Glutamatergic neuron (in vitro differentiated cells): ENCODE results near the gene HGD. TPM values are rescaled to one million over a fixed set of nuclear protein-coding genes. Genes with fewer than 3 reads are reported as not detected.

Experiments
- DNase-seq: peaks from one replicate; pipeline ENCODE4 v3.0.0; 2022
- H3K27ac Mint-ChIP-seq: one replicate; pipeline ENCODE4 v1.8.0; 2020; ENCODE audit warnings: mild to moderate bottlenecking, mixed read lengths, inconsistent platforms; ENCODE audit not compliant: unreplicated experiment
- H3K27me3 Mint-ChIP-seq: one replicate; pipeline ENCODE4 v1.8.0; 2020; ENCODE audit warnings: mild to moderate bottlenecking, moderate library complexity, mixed read lengths, inconsistent platforms; ENCODE audit not compliant: unreplicated experiment
- H3K36me3 Mint-ChIP-seq: one replicate; pipeline ENCODE4 v1.8.0; 2020; ENCODE audit warnings: mild to moderate bottlenecking, mixed read lengths, inconsistent platforms; ENCODE audit not compliant: unreplicated experiment
- H3K4me1 Mint-ChIP-seq: one replicate; pipeline ENCODE4 v1.8.0; 2020; ENCODE audit warnings: mild to moderate bottlenecking, low read depth, mixed read lengths, inconsistent platforms; ENCODE audit not compliant: unreplicated experiment
- H3K4me3 Mint-ChIP-seq: one replicate; pipeline ENCODE4 v1.8.0; 2020; ENCODE audit warnings: mild to moderate bottlenecking, mixed read lengths, inconsistent platforms; ENCODE audit not compliant: unreplicated experiment
- H3K9me3 Mint-ChIP-seq: one replicate; pipeline ENCODE4 v1.8.0; 2020; ENCODE audit warnings: mild to moderate bottlenecking, moderate library complexity, mixed read lengths, inconsistent platforms; ENCODE audit not compliant: unreplicated experiment
- total RNA-seq: library from RNA; stranded (reverse); fragmentation: NEBNext Ultra II Directional; extraction: Animal tissue kit (Norgen Biotek cat#: 25700); gene quantifications from one replicate; pipeline ENCODE4 v1.2.1, GENCODE V29; 2021; ENCODE audit not compliant: unreplicated experiment
- TF ChIP-seq, protein P1 (sequence below): fragments of 200-600 bp; sonication (generic); IDR thresholded peaks from one replicate; pipeline ENCODE4 v1.5.0; 2021; ENCODE audit not compliant: partially characterized antibody, unreplicated experiment

HGD gene
- total RNA-seq, 1 donor from 2014 or later = not detected

DNA sequence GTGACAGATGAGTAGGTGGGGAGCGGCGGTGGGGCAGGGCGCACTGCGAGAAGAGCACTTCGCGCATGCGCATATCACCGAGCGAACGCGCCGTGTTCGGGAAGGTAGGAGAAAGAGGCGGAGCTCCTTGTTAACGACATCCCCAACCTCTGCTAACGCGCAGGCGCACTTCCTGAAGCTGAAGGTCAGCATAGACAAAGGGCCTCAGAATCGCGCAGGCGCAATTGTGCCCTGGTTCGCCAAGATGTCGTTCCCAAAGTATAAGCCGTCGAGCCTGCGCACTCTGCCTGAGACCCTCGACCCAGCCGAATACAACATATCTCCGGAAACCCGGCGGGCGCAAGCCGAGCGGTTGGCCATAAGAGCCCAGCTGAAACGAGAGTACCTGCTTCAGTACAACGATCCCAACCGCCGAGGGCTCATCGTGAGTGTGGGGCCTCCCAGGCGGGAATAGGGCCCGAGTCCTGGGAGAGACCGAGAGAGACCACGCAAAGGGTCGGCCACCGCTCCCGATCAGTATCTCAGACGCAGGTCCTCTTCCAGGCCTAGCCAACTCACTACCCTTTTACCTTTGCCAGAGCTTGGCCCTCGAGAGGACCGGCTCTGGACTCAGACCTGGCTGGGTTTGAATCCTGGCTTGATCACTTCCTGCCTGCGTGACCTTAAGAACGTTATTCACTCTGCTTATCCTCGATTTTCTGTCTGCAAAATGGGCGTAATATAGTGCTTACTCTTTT is 85.8 kb downstream of the HGD start, which contains the start of gene NDUFB4:
TSS of gene NDUFB4 (plus strand) at position 221 of the 737 bp plus-strand sequence. CDS start at position 245, 24 bp downstream.
- TF ChIP-seq, protein P1, sequence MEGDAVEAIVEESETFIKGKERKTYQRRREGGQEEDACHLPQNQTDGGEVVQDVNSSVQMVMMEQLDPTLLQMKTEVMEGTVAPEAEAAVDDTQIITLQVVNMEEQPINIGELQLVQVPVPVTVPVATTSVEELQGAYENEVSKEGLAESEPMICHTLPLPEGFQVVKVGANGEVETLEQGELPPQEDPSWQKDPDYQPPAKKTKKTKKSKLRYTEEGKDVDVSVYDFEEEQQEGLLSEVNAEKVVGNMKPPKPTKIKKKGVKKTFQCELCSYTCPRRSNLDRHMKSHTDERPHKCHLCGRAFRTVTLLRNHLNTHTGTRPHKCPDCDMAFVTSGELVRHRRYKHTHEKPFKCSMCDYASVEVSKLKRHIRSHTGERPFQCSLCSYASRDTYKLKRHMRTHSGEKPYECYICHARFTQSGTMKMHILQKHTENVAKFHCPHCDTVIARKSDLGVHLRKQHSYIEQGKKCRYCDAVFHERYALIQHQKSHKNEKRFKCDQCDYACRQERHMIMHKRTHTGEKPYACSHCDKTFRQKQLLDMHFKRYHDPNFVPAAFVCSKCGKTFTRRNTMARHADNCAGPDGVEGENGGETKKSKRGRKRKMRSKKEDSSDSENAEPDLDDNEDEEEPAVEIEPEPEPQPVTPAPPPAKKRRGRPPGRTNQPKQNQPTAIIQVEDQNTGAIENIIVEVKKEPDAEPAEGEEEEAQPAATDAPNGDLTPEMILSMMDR = no peak
- peak within 1 kb of the TSS; percentile 90 for H3K4me3 Mint-ChIP-seq
- peak within 1 kb of the TSS; percentile 91 for H3K27ac Mint-ChIP-seq
- H3K27me3 Mint-ChIP-seq = peaks cover 4% of the 10 kb centered on the region
- H3K36me3 Mint-ChIP-seq = no peaks in the 10 kb centered on the region
- H3K9me3 Mint-ChIP-seq = peaks cover 5% of the 10 kb centered on the region
- H3K4me1 Mint-ChIP-seq = no peaks in the 10 kb centered on the region
- DNase-seq = peak; percentile 99

DNA sequence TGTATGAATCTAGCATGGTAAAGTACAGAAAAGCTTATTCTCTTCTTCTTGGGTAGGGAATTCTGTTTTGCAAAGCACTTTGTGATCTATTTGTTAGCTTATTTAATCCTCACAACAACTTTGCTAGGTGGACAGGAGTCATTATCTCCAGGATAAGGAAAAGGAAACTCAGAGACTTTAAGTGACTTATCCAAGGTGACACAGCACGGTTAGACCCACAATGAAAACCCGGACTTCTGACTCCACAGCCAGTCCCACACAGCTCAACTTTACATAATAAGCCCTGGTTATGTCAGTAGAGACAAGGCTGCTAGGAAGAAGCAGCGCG is 86.3 kb downstream of the HGD start:
- peaks cover 5% of the 10 kb centered on the region for H3K9me3 Mint-ChIP-seq
- H3K27me3 Mint-ChIP-seq = peaks cover 4% of the 10 kb centered on the region
- no peaks in the 10 kb centered on the region for H3K4me1 Mint-ChIP-seq
- H3K27ac Mint-ChIP-seq = peak overlapping the region; percentile 91
- TF ChIP-seq, protein P1 = no peak
- no peak for DNase-seq
- peak overlapping the region; percentile 90 for H3K4me3 Mint-ChIP-seq
- no peaks in the 10 kb centered on the region for H3K36me3 Mint-ChIP-seq

DNA sequence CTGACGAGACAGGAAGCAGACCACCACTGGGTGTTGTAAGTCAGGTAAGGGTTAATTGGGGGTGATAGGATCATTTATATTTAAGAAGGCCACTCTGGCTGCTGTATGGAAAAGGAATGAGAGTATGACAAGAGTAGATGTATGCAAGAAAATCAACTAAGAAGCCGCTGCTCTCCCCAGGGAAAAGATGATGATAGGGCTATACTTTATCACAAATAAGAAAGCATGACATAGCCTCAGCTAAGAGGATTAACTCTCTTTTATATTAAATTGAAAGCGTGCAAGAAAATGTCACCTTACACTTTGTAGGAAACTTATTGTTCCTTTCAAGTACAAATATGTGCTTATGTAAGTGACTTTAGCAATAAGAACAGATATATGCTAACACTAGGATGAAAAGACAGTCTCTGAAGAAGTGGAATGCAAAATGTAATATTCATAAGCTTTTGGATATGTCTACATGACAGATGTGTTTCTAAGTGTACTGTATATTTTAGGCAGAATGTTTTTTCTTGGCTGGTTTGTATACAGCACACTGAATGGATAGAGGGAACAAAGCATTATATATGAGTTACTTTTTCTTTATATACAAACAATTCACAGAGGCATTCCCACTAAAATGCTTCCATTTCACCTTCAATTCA is 94.6 kb downstream of the HGD start:
- H3K27ac Mint-ChIP-seq = no peak overlapping the region
- DNase-seq = no peak
- H3K4me1 Mint-ChIP-seq = no peaks in the 10 kb centered on the region
- TF ChIP-seq, protein P1 = no peak
- H3K4me3 Mint-ChIP-seq = no peak overlapping the region
- peaks cover 4% of the 10 kb centered on the region for H3K36me3 Mint-ChIP-seq
- no peaks in the 10 kb centered on the region for H3K27me3 Mint-ChIP-seq
- H3K9me3 Mint-ChIP-seq = no peaks in the 10 kb centered on the region

Other genes with a start within 250 kb of the HGD start
- 206 TPM for gene FSTL1, start 231.2 kb downstream of the HGD start, total RNA-seq
- gene NDUFB4, start 85.9 kb downstream of the HGD start, total RNA-seq = 119 TPM
- 12.6 TPM for gene RABL3, start 60.3 kb upstream of the HGD start, total RNA-seq
- 40.5 TPM for gene GTF2E1, start 60.5 kb upstream of the HGD start, total RNA-seq
- 54.7 TPM for gene STXBP5L, start 226.0 kb upstream of the HGD start, total RNA-seq